Measurements from ENCODE around the gene SYNJ2. TPM values are rescaled to one million over a fixed set of nuclear protein-coding genes. Genes with fewer than 3 reads are reported as not detected.
A peak's percentile ranks its signal among the peaks of the same experiment; 100 is the strongest.

SYNJ2 gene
- total RNA-seq, 1 donor = 19.2 TPM

- no peaks in the 10 kb centered on the region for H3K27me3 ChIP-seq (ENCODE audit: insufficient read depth, low read length)
- H3K4me1 ChIP-seq (ENCODE audit: insufficient read depth, low read length) = peaks cover 5% of the 10 kb centered on the region
- H3K9me3 ChIP-seq (ENCODE audit: low read depth, low read length) = no peaks in the 10 kb centered on the region
- H3K4me3 ChIP-seq (ENCODE audit: low read length) = no peak overlapping the region
Measured at GRCh38 chr6:158018041-158018771, 36.5 kb downstream of the SYNJ2 start.

GRCh38 chr6:158018851-158019361 is 37.2 kb downstream of the SYNJ2 start:
- Histone ChIP-seq H3K4me1 (ENCODE audit: insufficient read depth, low read length) (peaks cover 5% of the 10 kb centered on the region), H3K4me3 (ENCODE audit: low read length) (no peak overlapping the region), H3K9me3 (ENCODE audit: low read depth, low read length) (no peaks in the 10 kb centered on the region), H3K27me3 (ENCODE audit: insufficient read depth, low read length) (no peaks in the 10 kb centered on the region)

GRCh38 chr6:158019416-158019815 is 37.8 kb downstream of the SYNJ2 start:
- Histone ChIP-seq H3K4me3 (ENCODE audit: low read length) (no peak overlapping the region), H3K9me3 (ENCODE audit: low read depth, low read length) (no peaks in the 10 kb centered on the region), H3K27me3 (ENCODE audit: insufficient read depth, low read length) (no peaks in the 10 kb centered on the region), H3K4me1 (ENCODE audit: insufficient read depth, low read length) (peaks cover 5% of the 10 kb centered on the region)

- Histone ChIP-seq H3K4me3 (ENCODE audit: low read length) (no peak overlapping the region), H3K4me1 (ENCODE audit: insufficient read depth, low read length) (no peaks in the 10 kb centered on the region), H3K27me3 (ENCODE audit: insufficient read depth, low read length) (no peaks in the 10 kb centered on the region), H3K9me3 (ENCODE audit: low read depth, low read length) (no peaks in the 10 kb centered on the region)
Measured at GRCh38 chr6:158020272-158020711, 38.6 kb downstream of the SYNJ2 start.

GRCh38 chr6:158020811-158021210 is 39.1 kb downstream of the SYNJ2 start:
- H3K9me3 ChIP-seq (ENCODE audit: low read depth, low read length) = no peaks in the 10 kb centered on the region
- H3K27me3 ChIP-seq (ENCODE audit: insufficient read depth, low read length) = no peaks in the 10 kb centered on the region
- H3K4me1 ChIP-seq (ENCODE audit: insufficient read depth, low read length) = peaks cover 4% of the 10 kb centered on the region
- H3K4me3 ChIP-seq (ENCODE audit: low read length) = no peak overlapping the region

GRCh38 chr6:158021376-158021775 is 39.7 kb downstream of the SYNJ2 start:
- Histone ChIP-seq H3K4me3 (ENCODE audit: low read length) (no peak overlapping the region), H3K27me3 (ENCODE audit: insufficient read depth, low read length) (no peaks in the 10 kb centered on the region), H3K4me1 (ENCODE audit: insufficient read depth, low read length) (peaks cover 9% of the 10 kb centered on the region), H3K9me3 (ENCODE audit: low read depth, low read length) (no peaks in the 10 kb centered on the region)

- no peak overlapping the region for H3K4me3 ChIP-seq (ENCODE audit: low read length)
- no peaks in the 10 kb centered on the region for H3K9me3 ChIP-seq (ENCODE audit: low read depth, low read length)
- peaks cover 16% of the 10 kb centered on the region for H3K4me1 ChIP-seq (ENCODE audit: insufficient read depth, low read length)
Measured at GRCh38 chr6:158021814-158022748, 40.4 kb downstream of the SYNJ2 start.

GRCh38 chr6:158022749-158023596 is 41.3 kb downstream of the SYNJ2 start:
- H3K4me3 ChIP-seq (ENCODE audit: low read length) = no peak overlapping the region
- no peaks in the 10 kb centered on the region for H3K9me3 ChIP-seq (ENCODE audit: low read depth, low read length)

More at GRCh38 chr6:158021814-158022748, 40.4 kb downstream of the SYNJ2 start:
- H3K27me3 ChIP-seq (ENCODE audit: insufficient read depth, low read length) = no peaks in the 10 kb centered on the region

GRCh38 chr6:158023597-158023939 is 41.9 kb downstream of the SYNJ2 start:
- no peaks in the 10 kb centered on the region for H3K9me3 ChIP-seq (ENCODE audit: low read depth, low read length)
- H3K4me3 ChIP-seq (ENCODE audit: low read length) = no peak overlapping the region
- H3K27me3 ChIP-seq (ENCODE audit: insufficient read depth, low read length) = no peaks in the 10 kb centered on the region
- H3K4me1 ChIP-seq (ENCODE audit: insufficient read depth, low read length) = peaks cover 24% of the 10 kb centered on the region

More at GRCh38 chr6:158022749-158023596, 41.3 kb downstream of the SYNJ2 start:
- H3K27me3 ChIP-seq (ENCODE audit: insufficient read depth, low read length) = no peaks in the 10 kb centered on the region
- H3K4me1 ChIP-seq (ENCODE audit: insufficient read depth, low read length) = peaks cover 24% of the 10 kb centered on the region

GRCh38 chr6:158024566-158025297 is 43.1 kb downstream of the SYNJ2 start:
- Histone ChIP-seq H3K4me1 (ENCODE audit: insufficient read depth, low read length) (peaks cover 24% of the 10 kb centered on the region), H3K9me3 (ENCODE audit: low read depth, low read length) (no peaks in the 10 kb centered on the region), H3K4me3 (ENCODE audit: low read length) (no peak overlapping the region), H3K27me3 (ENCODE audit: insufficient read depth, low read length) (no peaks in the 10 kb centered on the region)

- Histone ChIP-seq H3K27me3 (ENCODE audit: insufficient read depth, low read length) (no peaks in the 10 kb centered on the region), H3K4me3 (ENCODE audit: low read length) (peak overlapping the region; percentile 4), H3K9me3 (ENCODE audit: low read depth, low read length) (no peaks in the 10 kb centered on the region), H3K4me1 (ENCODE audit: insufficient read depth, low read length) (peaks cover 39% of the 10 kb centered on the region)
Measured at GRCh38 chr6:158026054-158026900, 44.6 kb downstream of the SYNJ2 start.

GRCh38 chr6:158026901-158027589 is 45.4 kb downstream of the SYNJ2 start:
- H3K9me3 ChIP-seq (ENCODE audit: low read depth, low read length) = no peaks in the 10 kb centered on the region
- peak overlapping the region; percentile 4 for H3K4me3 ChIP-seq (ENCODE audit: low read length)
- peaks cover 47% of the 10 kb centered on the region for H3K4me1 ChIP-seq (ENCODE audit: insufficient read depth, low read length)
- no peaks in the 10 kb centered on the region for H3K27me3 ChIP-seq (ENCODE audit: insufficient read depth, low read length)

All from mononuclear cell (primary cell).